Measurements from ENCODE around the gene ARPP21.

The ARPP21 gene

GRCh38 chr3:35674451-35675109 is 35.3 kb downstream of the ARPP21 start:
- TF ChIP-seq CTCF (conservative IDR thresholded peaks at IDR 0.05; ENCODE audit: low read depth, low read length): no peak
- no peak for DNase-seq (ENCODE audit: low read depth)
- no peak overlapping the region for H3K4me3 ChIP-seq (ENCODE audit: low read length)

GRCh38 chr3:35675206-35675605 is 35.9 kb downstream of the ARPP21 start:
- TF ChIP-seq CTCF (conservative IDR thresholded peaks at IDR 0.05; ENCODE audit: low read depth, low read length): no peak
- no peak overlapping the region for H3K4me3 ChIP-seq (ENCODE audit: low read length)
- DNase-seq (ENCODE audit: low read depth): no peak

- TF ChIP-seq CTCF (conservative IDR thresholded peaks at IDR 0.05; ENCODE audit: low read depth, low read length): no peak
- no peak overlapping the region for H3K4me3 ChIP-seq (ENCODE audit: low read length)
- no peak for DNase-seq (ENCODE audit: low read depth)
These were observed 36.3 kb downstream of the ARPP21 start for GRCh38 chr3:35675621-35676020.

GRCh38 chr3:35677797-35678196 is 38.5 kb downstream of the ARPP21 start:
- no peak overlapping the region for H3K4me3 ChIP-seq (ENCODE audit: low read length)
- DNase-seq (ENCODE audit: low read depth): no peak
- TF ChIP-seq CTCF (conservative IDR thresholded peaks at IDR 0.05; ENCODE audit: low read depth, low read length): no peak

GRCh38 chr3:35678643-35679161 is 39.4 kb downstream of the ARPP21 start:
- no peak for DNase-seq (ENCODE audit: low read depth)
- TF ChIP-seq CTCF (conservative IDR thresholded peaks at IDR 0.05; ENCODE audit: low read depth, low read length): no peak
- H3K4me3 ChIP-seq (ENCODE audit: low read length): no peak overlapping the region

- no peak overlapping the region for H3K4me3 ChIP-seq (ENCODE audit: low read length)
- DNase-seq (ENCODE audit: low read depth): no peak
- no peak for TF ChIP-seq CTCF (conservative IDR thresholded peaks at IDR 0.05; ENCODE audit: low read depth, low read length)
These were observed 40.2 kb downstream of the ARPP21 start for GRCh38 chr3:35679409-35680080.

Measured in retinal pigment epithelial cell (primary cell).